ENCODE results near the gene KAT8.

GRCh38 chr16:31167315-31167714 lies 49.9 kb downstream of the KAT8 start:
- TF ChIP-seq POLR2A (IDR thresholded peaks at IDR 0.05) (no peak), POLR2AphosphoS5 (IDR thresholded peaks at IDR 0.05; ENCODE audit: insufficient read depth in 1 of 2, low read depth in 1 of 2) (no peak), CTCF (IDR thresholded peaks at IDR 0.05) (no peak)

Data from vagina (tissue), 2 donors.